ENCODE measurements around the gene HEATR1. TPM values are rescaled to one million over a fixed set of nuclear protein-coding genes. Genes with fewer than 3 reads are reported as not detected.

HEATR1 gene
- total RNA-seq, 1 experiment from 2014 or later = 73.0 TPM

DNA sequence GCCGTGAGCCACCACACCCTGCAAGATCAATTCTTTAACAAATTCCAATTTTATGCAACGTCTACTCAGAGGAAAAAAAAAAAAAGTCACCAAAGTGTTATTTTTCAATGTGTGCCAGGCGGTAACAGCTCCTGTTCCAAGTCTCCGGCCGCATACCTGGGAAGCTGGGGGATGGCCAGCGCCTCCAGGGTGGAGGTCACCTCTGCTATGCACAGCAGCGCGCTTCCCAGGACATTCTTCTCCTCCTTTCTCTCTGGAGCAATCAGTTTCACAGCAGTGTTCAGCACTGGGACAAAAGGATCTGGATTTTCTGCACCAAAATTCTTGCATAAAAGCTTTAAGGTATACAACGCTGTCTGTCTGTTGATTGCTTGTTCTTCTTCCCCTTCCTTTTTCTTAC, 46.2 kb downstream of the HEATR1 start:
- TF ChIP-seq, protein P1, sequence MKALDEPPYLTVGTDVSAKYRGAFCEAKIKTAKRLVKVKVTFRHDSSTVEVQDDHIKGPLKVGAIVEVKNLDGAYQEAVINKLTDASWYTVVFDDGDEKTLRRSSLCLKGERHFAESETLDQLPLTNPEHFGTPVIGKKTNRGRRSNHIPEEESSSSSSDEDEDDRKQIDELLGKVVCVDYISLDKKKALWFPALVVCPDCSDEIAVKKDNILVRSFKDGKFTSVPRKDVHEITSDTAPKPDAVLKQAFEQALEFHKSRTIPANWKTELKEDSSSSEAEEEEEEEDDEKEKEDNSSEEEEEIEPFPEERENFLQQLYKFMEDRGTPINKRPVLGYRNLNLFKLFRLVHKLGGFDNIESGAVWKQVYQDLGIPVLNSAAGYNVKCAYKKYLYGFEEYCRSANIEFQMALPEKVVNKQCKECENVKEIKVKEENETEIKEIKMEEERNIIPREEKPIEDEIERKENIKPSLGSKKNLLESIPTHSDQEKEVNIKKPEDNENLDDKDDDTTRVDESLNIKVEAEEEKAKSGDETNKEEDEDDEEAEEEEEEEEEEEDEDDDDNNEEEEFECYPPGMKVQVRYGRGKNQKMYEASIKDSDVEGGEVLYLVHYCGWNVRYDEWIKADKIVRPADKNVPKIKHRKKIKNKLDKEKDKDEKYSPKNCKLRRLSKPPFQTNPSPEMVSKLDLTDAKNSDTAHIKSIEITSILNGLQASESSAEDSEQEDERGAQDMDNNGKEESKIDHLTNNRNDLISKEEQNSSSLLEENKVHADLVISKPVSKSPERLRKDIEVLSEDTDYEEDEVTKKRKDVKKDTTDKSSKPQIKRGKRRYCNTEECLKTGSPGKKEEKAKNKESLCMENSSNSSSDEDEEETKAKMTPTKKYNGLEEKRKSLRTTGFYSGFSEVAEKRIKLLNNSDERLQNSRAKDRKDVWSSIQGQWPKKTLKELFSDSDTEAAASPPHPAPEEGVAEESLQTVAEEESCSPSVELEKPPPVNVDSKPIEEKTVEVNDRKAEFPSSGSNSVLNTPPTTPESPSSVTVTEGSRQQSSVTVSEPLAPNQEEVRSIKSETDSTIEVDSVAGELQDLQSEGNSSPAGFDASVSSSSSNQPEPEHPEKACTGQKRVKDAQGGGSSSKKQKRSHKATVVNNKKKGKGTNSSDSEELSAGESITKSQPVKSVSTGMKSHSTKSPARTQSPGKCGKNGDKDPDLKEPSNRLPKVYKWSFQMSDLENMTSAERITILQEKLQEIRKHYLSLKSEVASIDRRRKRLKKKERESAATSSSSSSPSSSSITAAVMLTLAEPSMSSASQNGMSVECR (CRISPR knock-in tag; IDR thresholded peaks at IDR 0.05; ENCODE audit: borderline replicate concordance) = no peak
- TF ChIP-seq OVOL2 (CRISPR knock-in tag; IDR thresholded peaks at IDR 0.05; ENCODE audit: borderline replicate concordance) = no peak
- TF ChIP-seq, protein P2, sequence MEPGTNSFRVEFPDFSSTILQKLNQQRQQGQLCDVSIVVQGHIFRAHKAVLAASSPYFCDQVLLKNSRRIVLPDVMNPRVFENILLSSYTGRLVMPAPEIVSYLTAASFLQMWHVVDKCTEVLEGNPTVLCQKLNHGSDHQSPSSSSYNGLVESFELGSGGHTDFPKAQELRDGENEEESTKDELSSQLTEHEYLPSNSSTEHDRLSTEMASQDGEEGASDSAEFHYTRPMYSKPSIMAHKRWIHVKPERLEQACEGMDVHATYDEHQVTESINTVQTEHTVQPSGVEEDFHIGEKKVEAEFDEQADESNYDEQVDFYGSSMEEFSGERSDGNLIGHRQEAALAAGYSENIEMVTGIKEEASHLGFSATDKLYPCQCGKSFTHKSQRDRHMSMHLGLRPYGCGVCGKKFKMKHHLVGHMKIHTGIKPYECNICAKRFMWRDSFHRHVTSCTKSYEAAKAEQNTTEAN (CRISPR knock-in tag; IDR thresholded peaks at IDR 0.05) = no peak
- no peak for TF ChIP-seq ZNF219 (CRISPR knock-in tag; IDR thresholded peaks at IDR 0.05; ENCODE audit: borderline replicate concordance)
- TF ChIP-seq SOX15 (CRISPR knock-in tag; IDR thresholded peaks at IDR 0.05) = no peak
- TF ChIP-seq, protein P3, sequence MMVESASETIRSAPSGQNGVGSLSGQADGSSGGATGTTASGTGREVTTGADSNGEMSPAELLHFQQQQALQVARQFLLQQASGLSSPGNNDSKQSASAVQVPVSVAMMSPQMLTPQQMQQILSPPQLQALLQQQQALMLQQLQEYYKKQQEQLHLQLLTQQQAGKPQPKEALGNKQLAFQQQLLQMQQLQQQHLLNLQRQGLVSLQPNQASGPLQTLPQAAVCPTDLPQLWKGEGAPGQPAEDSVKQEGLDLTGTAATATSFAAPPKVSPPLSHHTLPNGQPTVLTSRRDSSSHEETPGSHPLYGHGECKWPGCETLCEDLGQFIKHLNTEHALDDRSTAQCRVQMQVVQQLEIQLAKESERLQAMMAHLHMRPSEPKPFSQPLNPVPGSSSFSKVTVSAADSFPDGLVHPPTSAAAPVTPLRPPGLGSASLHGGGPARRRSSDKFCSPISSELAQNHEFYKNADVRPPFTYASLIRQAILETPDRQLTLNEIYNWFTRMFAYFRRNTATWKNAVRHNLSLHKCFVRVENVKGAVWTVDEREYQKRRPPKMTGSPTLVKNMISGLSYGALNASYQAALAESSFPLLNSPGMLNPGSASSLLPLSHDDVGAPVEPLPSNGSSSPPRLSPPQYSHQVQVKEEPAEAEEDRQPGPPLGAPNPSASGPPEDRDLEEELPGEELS (CRISPR knock-in tag; IDR thresholded peaks at IDR 0.05) = no peak
- TF ChIP-seq NR1H2 (CRISPR knock-in tag; IDR thresholded peaks at IDR 0.05) = no peak
- TF ChIP-seq, protein P4, sequence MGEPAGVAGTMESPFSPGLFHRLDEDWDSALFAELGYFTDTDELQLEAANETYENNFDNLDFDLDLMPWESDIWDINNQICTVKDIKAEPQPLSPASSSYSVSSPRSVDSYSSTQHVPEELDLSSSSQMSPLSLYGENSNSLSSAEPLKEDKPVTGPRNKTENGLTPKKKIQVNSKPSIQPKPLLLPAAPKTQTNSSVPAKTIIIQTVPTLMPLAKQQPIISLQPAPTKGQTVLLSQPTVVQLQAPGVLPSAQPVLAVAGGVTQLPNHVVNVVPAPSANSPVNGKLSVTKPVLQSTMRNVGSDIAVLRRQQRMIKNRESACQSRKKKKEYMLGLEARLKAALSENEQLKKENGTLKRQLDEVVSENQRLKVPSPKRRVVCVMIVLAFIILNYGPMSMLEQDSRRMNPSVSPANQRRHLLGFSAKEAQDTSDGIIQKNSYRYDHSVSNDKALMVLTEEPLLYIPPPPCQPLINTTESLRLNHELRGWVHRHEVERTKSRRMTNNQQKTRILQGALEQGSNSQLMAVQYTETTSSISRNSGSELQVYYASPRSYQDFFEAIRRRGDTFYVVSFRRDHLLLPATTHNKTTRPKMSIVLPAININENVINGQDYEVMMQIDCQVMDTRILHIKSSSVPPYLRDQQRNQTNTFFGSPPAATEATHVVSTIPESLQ (CRISPR knock-in tag; IDR thresholded peaks at IDR 0.05) = no peak
- TF ChIP-seq NFATC4 (CRISPR knock-in tag; IDR thresholded peaks at IDR 0.05) = no peak
- TF ChIP-seq, protein P5, sequence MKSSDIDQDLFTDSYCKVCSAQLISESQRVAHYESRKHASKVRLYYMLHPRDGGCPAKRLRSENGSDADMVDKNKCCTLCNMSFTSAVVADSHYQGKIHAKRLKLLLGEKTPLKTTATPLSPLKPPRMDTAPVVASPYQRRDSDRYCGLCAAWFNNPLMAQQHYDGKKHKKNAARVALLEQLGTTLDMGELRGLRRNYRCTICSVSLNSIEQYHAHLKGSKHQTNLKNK (CRISPR knock-in tag; IDR thresholded peaks at IDR 0.05) = no peak
- TF ChIP-seq, protein P6, sequence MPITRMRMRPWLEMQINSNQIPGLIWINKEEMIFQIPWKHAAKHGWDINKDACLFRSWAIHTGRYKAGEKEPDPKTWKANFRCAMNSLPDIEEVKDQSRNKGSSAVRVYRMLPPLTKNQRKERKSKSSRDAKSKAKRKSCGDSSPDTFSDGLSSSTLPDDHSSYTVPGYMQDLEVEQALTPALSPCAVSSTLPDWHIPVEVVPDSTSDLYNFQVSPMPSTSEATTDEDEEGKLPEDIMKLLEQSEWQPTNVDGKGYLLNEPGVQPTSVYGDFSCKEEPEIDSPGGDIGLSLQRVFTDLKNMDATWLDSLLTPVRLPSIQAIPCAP (CRISPR knock-in tag; IDR thresholded peaks at IDR 0.05) = no peak
- TF ChIP-seq ZNF423 (CRISPR knock-in tag; IDR thresholded peaks at IDR 0.05) = no peak
- TF ChIP-seq ZNF416 (CRISPR knock-in tag; IDR thresholded peaks at IDR 0.05) = no peak
- TF ChIP-seq HMGA2 (CRISPR knock-in tag; IDR thresholded peaks at IDR 0.05) = no peak
- TF ChIP-seq, protein P7, sequence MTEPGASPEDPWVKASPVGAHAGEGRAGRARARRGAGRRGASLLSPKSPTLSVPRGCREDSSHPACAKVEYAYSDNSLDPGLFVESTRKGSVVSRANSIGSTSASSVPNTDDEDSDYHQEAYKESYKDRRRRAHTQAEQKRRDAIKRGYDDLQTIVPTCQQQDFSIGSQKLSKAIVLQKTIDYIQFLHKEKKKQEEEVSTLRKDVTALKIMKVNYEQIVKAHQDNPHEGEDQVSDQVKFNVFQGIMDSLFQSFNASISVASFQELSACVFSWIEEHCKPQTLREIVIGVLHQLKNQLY (CRISPR knock-in tag; IDR thresholded peaks at IDR 0.05) = no peak
- no peak for TF ChIP-seq PRRX2 (CRISPR knock-in tag; IDR thresholded peaks at IDR 0.05)
- no peak for TF ChIP-seq FOXJ3 (CRISPR knock-in tag; IDR thresholded peaks at IDR 0.05; ENCODE audit: borderline replicate concordance)
- TF ChIP-seq SMAD4 (CRISPR knock-in tag; IDR thresholded peaks at IDR 0.05) = no peak
- no peaks in the 10 kb centered on the region for H3K27me3 Mint-ChIP-seq (ENCODE audit: low read depth)
- no peaks in the 10 kb centered on the region for H3K4me1 Mint-ChIP-seq
- DNase-seq (ENCODE audit: low spot score) = no peak
- no peaks in the 10 kb centered on the region for H3K9me3 Mint-ChIP-seq
- POLR2A ChIA-PET = no interaction called here
- peaks cover 58% of the 10 kb centered on the region for H3K36me3 Mint-ChIP-seq
- H3K27ac Mint-ChIP-seq = no peak overlapping the region; the same call in 1 of the 2 replicates
- no peak for ATAC-seq
- H3K4me3 Mint-ChIP-seq = no peak overlapping the region
- CTCF ChIA-PET = interaction anchor here (0.9 kb wide), 1 partner anchor 10 kb away, joined by 3 read pairs; no protein-coding TSS in a partner anchor

Data from WTC11 (cell line).